T-helper 2 cell (primary cell): Measurements from ENCODE around the gene RASSF10.

ENCODE experiments used
- DNase-seq, 5 experiments: peaks; one replicate each; pipeline versions ENCODE4 v3.0.0 to v3.0.0-alpha.2; 2012 to 2022

The RASSF10 gene

DNA sequence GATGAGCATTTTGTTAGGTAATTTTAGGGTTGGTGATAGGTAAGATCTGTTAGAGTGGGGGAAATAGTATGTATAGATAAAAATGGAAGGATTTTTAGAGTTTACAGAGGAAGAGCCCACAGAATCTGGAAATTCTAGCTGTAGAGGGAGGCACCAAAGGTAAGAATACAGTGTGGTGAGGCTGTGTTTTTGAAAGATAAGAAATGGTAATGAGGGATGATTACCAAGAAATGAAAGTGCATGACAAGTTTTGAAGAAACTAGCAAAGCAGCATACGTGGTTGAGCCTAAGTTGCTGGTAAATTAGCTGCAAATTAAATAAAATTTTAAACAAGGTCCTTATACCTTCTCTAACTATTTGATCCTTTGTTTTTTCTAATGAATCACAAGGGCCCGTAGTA lies 14.6 kb upstream of the RASSF10 start:
- DNase-seq = no peak

DNA sequence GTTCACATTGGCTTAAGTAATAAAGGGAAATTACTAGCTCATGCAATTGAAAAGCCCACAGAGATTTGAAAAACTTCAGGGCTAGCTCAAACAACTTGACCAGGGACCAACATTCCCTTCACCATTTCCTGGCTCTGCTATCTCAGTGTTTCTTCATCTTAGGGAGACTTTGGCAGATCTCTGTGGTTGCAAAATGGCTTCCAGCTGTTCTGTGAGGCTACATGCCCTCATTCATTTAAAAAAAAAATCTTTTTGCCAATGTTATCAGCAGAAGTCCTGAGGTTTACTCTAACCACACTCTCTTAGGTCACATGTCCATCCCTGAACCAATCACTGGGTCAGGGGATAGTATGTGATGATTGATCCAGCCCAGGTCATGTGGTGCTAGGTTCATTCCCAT lies 13.9 kb upstream of the RASSF10 start:
- no peak for DNase-seq

DNA sequence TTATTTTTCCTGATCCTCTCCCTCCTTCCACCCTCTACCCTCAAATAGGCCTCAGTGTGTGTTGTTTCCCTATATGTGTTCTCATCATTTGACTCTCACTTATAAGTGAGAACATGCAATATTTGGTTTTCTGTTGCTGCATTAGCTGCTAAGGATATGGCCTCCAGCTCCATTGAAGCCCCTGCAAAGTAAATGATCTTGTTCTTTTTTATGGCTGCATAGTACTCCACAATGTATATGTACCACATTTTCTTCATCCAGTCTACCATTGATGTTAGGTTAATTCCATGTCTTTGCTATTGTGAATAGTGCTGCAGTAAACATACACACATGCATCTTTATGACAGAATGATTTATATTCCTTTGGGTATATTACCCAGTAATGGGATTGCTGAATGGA lies 13.3 kb upstream of the RASSF10 start:
- no peak for DNase-seq

DNA sequence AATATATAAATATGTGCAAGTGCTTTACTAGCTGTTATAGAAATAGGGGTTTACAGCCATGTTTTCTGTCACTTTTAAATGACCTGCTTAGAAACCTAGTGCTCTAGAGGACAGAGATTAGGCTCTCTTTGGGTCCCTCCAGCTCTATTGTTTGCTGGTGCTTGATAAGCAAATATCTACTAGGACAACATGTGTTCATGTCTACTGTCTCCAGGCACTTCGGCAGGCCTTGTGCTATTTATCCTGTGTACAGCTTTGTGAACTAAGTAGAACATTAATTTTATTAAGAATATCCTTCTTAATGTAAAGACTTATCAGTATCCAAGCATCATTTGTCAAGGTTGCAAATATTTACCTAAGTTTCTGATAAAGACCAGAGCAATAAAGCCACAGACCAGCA lies 11.9 kb upstream of the RASSF10 start:
- DNase-seq = no peak

- DNase-seq = no peak
These were observed 10.8 kb upstream of the RASSF10 start for GRCh38 chr11:12998336-12998735.

GRCh38 chr11:12999597-12999996 lies 9.5 kb upstream of the RASSF10 start:
- DNase-seq = no peak

GRCh38 chr11:13000116-13000515 lies 9.0 kb upstream of the RASSF10 start:
- no peak for DNase-seq

GRCh38 chr11:13000721-13001120 lies 8.4 kb upstream of the RASSF10 start:
- no peak for DNase-seq

- DNase-seq = no peak
These were observed 5.2 kb upstream of the RASSF10 start for GRCh38 chr11:13003736-13004493.

- DNase-seq = no peak
These were observed 1.7 kb upstream of the RASSF10 start for GRCh38 chr11:13007182-13008060.

DNA sequence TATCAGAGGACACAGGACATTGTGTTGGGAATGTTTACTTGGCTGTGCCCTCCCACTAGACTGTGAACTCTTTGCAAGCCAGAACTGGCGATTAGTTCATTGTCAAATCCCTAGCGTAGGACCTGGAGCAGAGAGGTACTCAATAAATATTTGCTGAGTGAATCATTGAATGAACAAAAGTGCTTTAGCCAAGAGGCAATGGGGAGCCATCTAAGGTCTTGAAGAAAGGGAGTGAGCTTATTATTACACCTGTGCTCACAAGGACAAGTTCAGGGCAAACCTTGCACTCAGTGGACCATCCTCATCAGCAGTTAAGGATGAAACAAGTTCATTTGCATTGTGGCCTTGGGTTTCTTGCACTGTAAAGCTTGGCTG lies 1.1 kb upstream of the RASSF10 start:
- DNase-seq = no peak

GRCh38 chr11:13009476-13009920 lies 382 bp downstream of the RASSF10 start:
- DNase-seq = no peak

- DNase-seq = peak in 1 of 5 experiments; percentile 32
These were observed 1.0 kb downstream of the RASSF10 start for GRCh38 chr11:13009921-13010748.

DNA sequence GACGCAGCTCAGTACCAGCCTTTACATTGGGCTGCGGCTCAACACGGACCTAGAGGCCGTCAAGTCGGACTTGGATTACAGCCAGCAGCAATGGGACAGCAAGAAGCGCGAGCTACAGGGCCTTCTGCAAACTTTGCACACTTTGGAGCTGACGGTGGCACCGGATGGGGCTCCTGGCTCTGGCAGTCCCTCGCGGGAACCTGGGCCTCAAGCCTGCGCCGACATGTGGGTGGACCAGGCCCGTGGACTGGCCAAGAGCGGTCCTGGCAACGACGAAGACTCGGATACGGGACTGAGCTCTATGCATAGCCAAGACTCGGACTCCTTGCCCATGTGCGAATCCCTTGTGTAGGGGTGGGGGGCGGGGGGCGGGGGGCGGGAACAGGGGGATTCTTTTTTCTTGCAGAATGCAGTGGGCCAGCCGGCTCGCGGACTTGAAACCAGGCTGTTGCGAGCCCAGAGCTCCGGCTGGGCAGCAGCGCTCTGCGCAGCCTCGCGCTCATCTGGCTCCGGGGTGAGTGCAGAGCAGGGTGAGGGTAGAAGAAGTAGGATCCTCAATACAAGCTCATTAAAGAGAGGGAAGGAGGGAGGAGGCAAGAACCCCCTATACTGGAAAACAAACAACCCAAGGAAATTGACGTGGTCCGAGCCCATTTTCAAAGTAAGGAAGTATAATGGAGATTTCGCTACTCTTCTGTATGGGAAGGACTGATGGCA lies 1.8 kb downstream of the RASSF10 start:
- no peak for DNase-seq

- no peak for DNase-seq
These were observed 2.4 kb downstream of the RASSF10 start for GRCh38 chr11:13011466-13012055.

- DNase-seq = no peak
These were observed 3.0 kb downstream of the RASSF10 start for GRCh38 chr11:13012056-13012661.

- DNase-seq = no peak
These were observed 4.0 kb downstream of the RASSF10 start for GRCh38 chr11:13013054-13013488.

GRCh38 chr11:13015753-13016152 lies 6.6 kb downstream of the RASSF10 start:
- DNase-seq = no peak

- DNase-seq = peak in 1 of 5 experiments; percentile 2
These were observed 7.3 kb downstream of the RASSF10 start for GRCh38 chr11:13016415-13016814.

GRCh38 chr11:13019313-13019712 lies 10.2 kb downstream of the RASSF10 start:
- DNase-seq = no peak

GRCh38 chr11:13023423-13023822 lies 14.3 kb downstream of the RASSF10 start:
- DNase-seq = no peak
